ENCODE results near the gene PITX2.

The PITX2 gene

GRCh38 chr4:110633358-110634341 is 10.8 kb upstream of the PITX2 start:
- Histone ChIP-seq H3K27me3 (ENCODE audit: insufficient read depth, poor library complexity, severe bottlenecking) (peaks cover 100% of the 10 kb centered on the region), H3K9me3 (ENCODE audit: severe bottlenecking) (no peaks in the 10 kb centered on the region), H3K4me3 (ENCODE audit: severe bottlenecking) (no peak overlapping the region), H3K36me3 (ENCODE audit: low read depth) (no peaks in the 10 kb centered on the region), H3K4me1 (ENCODE audit: insufficient read depth, poor library complexity, severe bottlenecking) (no peaks in the 10 kb centered on the region), H3K27ac (ENCODE audit: poor library complexity, severe bottlenecking) (no peak overlapping the region)
- ATAC-seq (ENCODE audit: low read depth) = no peak
- DNase-seq (ENCODE audit: low spot score) = no peak
- TF ChIP-seq CTCF (IDR thresholded peaks at IDR 0.05; ENCODE audit: poor library complexity, severe bottlenecking) = no peak

- TF ChIP-seq CTCF (IDR thresholded peaks at IDR 0.05; ENCODE audit: poor library complexity, severe bottlenecking) = no peak
- DNase-seq (ENCODE audit: low spot score) = no peak
- no peaks in the 10 kb centered on the region for H3K36me3 ChIP-seq (ENCODE audit: low read depth)
- H3K4me1 ChIP-seq (ENCODE audit: insufficient read depth, poor library complexity, severe bottlenecking) = no peaks in the 10 kb centered on the region
- peak overlapping the region; percentile 6 for H3K4me3 ChIP-seq (ENCODE audit: severe bottlenecking)
- no peak for ATAC-seq (ENCODE audit: low read depth)
- no peaks in the 10 kb centered on the region for H3K9me3 ChIP-seq (ENCODE audit: severe bottlenecking)
- H3K27me3 ChIP-seq (ENCODE audit: insufficient read depth, poor library complexity, severe bottlenecking) = peaks cover 100% of the 10 kb centered on the region
- no peak overlapping the region for H3K27ac ChIP-seq (ENCODE audit: poor library complexity, severe bottlenecking)
Observed at GRCh38 chr4:110632506-110633357, 9.9 kb upstream of the PITX2 start.

GRCh38 chr4:110631584-110632505 is 9.0 kb upstream of the PITX2 start:
- no peaks in the 10 kb centered on the region for H3K9me3 ChIP-seq (ENCODE audit: severe bottlenecking)
- TF ChIP-seq CTCF (IDR thresholded peaks at IDR 0.05; ENCODE audit: poor library complexity, severe bottlenecking) = peak; percentile 80
- DNase-seq (ENCODE audit: low spot score) = peak; percentile 64
- no peak overlapping the region for H3K27ac ChIP-seq (ENCODE audit: poor library complexity, severe bottlenecking)
- H3K36me3 ChIP-seq (ENCODE audit: low read depth) = no peaks in the 10 kb centered on the region
- ATAC-seq (ENCODE audit: low read depth) = peak; percentile 92
- H3K4me1 ChIP-seq (ENCODE audit: insufficient read depth, poor library complexity, severe bottlenecking) = no peaks in the 10 kb centered on the region
- H3K27me3 ChIP-seq (ENCODE audit: insufficient read depth, poor library complexity, severe bottlenecking) = peaks cover 100% of the 10 kb centered on the region
- peak overlapping the region; percentile 6 for H3K4me3 ChIP-seq (ENCODE audit: severe bottlenecking)

- no peak for ATAC-seq (ENCODE audit: low read depth)
- Histone ChIP-seq H3K36me3 (ENCODE audit: low read depth) (no peaks in the 10 kb centered on the region), H3K4me3 (ENCODE audit: severe bottlenecking) (no peak overlapping the region), H3K27me3 (ENCODE audit: insufficient read depth, poor library complexity, severe bottlenecking) (peaks cover 100% of the 10 kb centered on the region), H3K4me1 (ENCODE audit: insufficient read depth, poor library complexity, severe bottlenecking) (no peaks in the 10 kb centered on the region), H3K9me3 (ENCODE audit: severe bottlenecking) (no peaks in the 10 kb centered on the region), H3K27ac (ENCODE audit: poor library complexity, severe bottlenecking) (no peak overlapping the region)
- TF ChIP-seq CTCF (IDR thresholded peaks at IDR 0.05; ENCODE audit: poor library complexity, severe bottlenecking) = no peak
- no peak for DNase-seq (ENCODE audit: low spot score)
Observed at GRCh38 chr4:110630688-110631402, 8.0 kb upstream of the PITX2 start.

All from RWPE2 (cell line).